Caco-2 (cell line): ENCODE measurements around the gene CPO. TPM values are rescaled to one million over a fixed set of nuclear protein-coding genes. Genes with fewer than 3 reads are reported as not detected.
A peak's percentile ranks its signal among the peaks of the same experiment; 100 is the strongest.
"Not testable (repeated sequence)": the region's sequence is repeated elsewhere in the genome, so short reads cannot be mapped to it uniquely, and the experiment has no call there.

Source experiments
- BruUV-seq: library from RNA; stranded (reverse); fragments of 400-500 nt; replicated peaks from 2 replicates; lab custom pipeline; 2021; lab: Mats Ljungman, UMichigan
- CTCF ChIA-PET: fragments of 300-600 bp; sonication (Branson Sonifier 250); formaldehyde crosslinking; loops from one replicate; lab custom pipeline; 2022; ENCODE audit warnings: antibody characterized with exemption; lab: Charles Lee
- POLR2A ChIA-PET: fragments of 300-600 bp; sonication (Branson Sonifier 250); formaldehyde crosslinking; loops from one replicate; lab custom pipeline; 2022; ENCODE audit warnings: antibody characterized with exemption; lab: Charles Lee
- DNase-seq, 2 experiments: peaks; one replicate each; pipeline versions ENCODE4 v3.0.0 to v3.0.0-alpha.2; 2020 to 2022
- H3K27me3 ChIP-seq: replicated peaks from 2 replicates; pipeline ENCODE4 v1.6.0; 2011; ENCODE audit warnings: low read length; ENCODE audit not compliant: control insufficient read depth, insufficient read depth
- H3K36me3 ChIP-seq: 2 replicates; pipeline ENCODE4 v1.5.1; 2011; ENCODE audit warnings: low read length; ENCODE audit not compliant: control insufficient read depth, insufficient read depth
- H3K4me1 ChIP-seq: fragments of 250-450 bp; sonication (Bioruptor Pico); 2 replicates; pipeline ENCODE4 v1.5.1; 2020; ENCODE audit warnings: mild to moderate bottlenecking
- H3K4me3 ChIP-seq: 2 replicates; pipeline ENCODE4 v1.5.1; 2011; ENCODE audit warnings: low read depth, mild to moderate bottlenecking, control low read depth, low read length
- H3K9me3 ChIP-seq: fragments of 250-450 bp; sonication (Bioruptor Pico); 2 replicates; pipeline ENCODE4 v1.5.1; 2020; ENCODE audit warnings: mild to moderate bottlenecking, moderate library complexity
- H3K27ac Mint-ChIP-seq: one replicate; pipeline ENCODE4 v1.8.0; 2022; ENCODE audit warnings: mixed read lengths; ENCODE audit not compliant: unreplicated experiment
- H3K27me3 Mint-ChIP-seq: one replicate; pipeline ENCODE4 v1.8.0; 2022; ENCODE audit warnings: mixed read lengths; ENCODE audit not compliant: insufficient read depth, unreplicated experiment
- H3K36me3 Mint-ChIP-seq: one replicate; pipeline ENCODE4 v1.8.0; 2022; ENCODE audit warnings: mild to moderate bottlenecking, mixed read lengths; ENCODE audit not compliant: insufficient read depth, unreplicated experiment
- H3K4me1 Mint-ChIP-seq: one replicate; pipeline ENCODE4 v1.8.0; 2022; ENCODE audit warnings: low read depth, mixed read lengths; ENCODE audit not compliant: unreplicated experiment
- H3K4me3 Mint-ChIP-seq: one replicate; pipeline ENCODE4 v1.8.0; 2022; ENCODE audit warnings: mild to moderate bottlenecking, moderate library complexity, mixed read lengths; ENCODE audit not compliant: unreplicated experiment
- H3K9me3 Mint-ChIP-seq: one replicate; pipeline ENCODE4 v1.8.0; 2022; ENCODE audit warnings: mixed read lengths; ENCODE audit not compliant: unreplicated experiment
- intact Hi-C: fragments of 100-400 bp; cut with micrococcal nuclease; formaldehyde crosslinking; loops from one replicate; pipeline ENCODE4 v1.10.0; 2022; ENCODE audit not compliant: unreplicated experiment
- total RNA-seq: library from RNA; stranded (reverse); gene quantifications from 2 replicates; pipeline ENCODE4 v1.2.3, GENCODE V29; 2022
- TF ChIP-seq, protein P1 (sequence below), 2 experiments: fragments of 200-600 bp in 1 of 2; IDR thresholded peaks; 1 replicate in 1 of 2; 2 replicates in 1 of 2; pipeline versions ENCODE4 v1.5.1 to v1.8.0; 2011 to 2022; ENCODE audit warnings: antibody characterized with exemption in 1 of 2, control low read depth in 1 of 2, inconsistent platforms in 1 of 2, low read depth in 1 of 2, low read length in 1 of 2, mild to moderate bottlenecking in 1 of 2, moderate library complexity in 1 of 2; ENCODE audit not compliant: insufficient read depth in 1 of 2, severe bottlenecking in 1 of 2, unreplicated experiment in 1 of 2

CPO gene
- total RNA-seq, 1 experiment from 2014 or later: not detected

- Mint-ChIP-seq H3K4me3 (no peak overlapping the region), H3K4me1 (no peaks in the 10 kb centered on the region), H3K9me3 (no peaks in the 10 kb centered on the region), H3K36me3 (no peaks in the 10 kb centered on the region), H3K27me3 (peaks cover 3% of the 10 kb centered on the region), H3K27ac (no peak overlapping the region)
- H3K4me1 ChIP-seq: no peaks in the 10 kb centered on the region
- ChIA-PET CTCF (no interaction called here), POLR2A (no interaction called here)
- DNase-seq: no peak
- no peaks in the 10 kb centered on the region for H3K9me3 ChIP-seq
- no TSS peak for BruUV-seq
- intact Hi-C loops: no loop called here
- no peaks in the 10 kb centered on the region for H3K36me3 ChIP-seq
- H3K4me3 ChIP-seq: no peak overlapping the region
- no peaks in the 10 kb centered on the region for H3K27me3 ChIP-seq
- TF ChIP-seq, protein P1, sequence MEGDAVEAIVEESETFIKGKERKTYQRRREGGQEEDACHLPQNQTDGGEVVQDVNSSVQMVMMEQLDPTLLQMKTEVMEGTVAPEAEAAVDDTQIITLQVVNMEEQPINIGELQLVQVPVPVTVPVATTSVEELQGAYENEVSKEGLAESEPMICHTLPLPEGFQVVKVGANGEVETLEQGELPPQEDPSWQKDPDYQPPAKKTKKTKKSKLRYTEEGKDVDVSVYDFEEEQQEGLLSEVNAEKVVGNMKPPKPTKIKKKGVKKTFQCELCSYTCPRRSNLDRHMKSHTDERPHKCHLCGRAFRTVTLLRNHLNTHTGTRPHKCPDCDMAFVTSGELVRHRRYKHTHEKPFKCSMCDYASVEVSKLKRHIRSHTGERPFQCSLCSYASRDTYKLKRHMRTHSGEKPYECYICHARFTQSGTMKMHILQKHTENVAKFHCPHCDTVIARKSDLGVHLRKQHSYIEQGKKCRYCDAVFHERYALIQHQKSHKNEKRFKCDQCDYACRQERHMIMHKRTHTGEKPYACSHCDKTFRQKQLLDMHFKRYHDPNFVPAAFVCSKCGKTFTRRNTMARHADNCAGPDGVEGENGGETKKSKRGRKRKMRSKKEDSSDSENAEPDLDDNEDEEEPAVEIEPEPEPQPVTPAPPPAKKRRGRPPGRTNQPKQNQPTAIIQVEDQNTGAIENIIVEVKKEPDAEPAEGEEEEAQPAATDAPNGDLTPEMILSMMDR (IDR thresholded peaks at IDR 0.05; ENCODE audit: insufficient read depth in 1 of 2, low read depth in 1 of 2, low read length in 1 of 2, severe bottlenecking in 1 of 2, unreplicated experiment in 1 of 2): no peak
These were observed 3.5 kb downstream of the CPO start for GRCh38 chr2:206942592-206943478.

DNA sequence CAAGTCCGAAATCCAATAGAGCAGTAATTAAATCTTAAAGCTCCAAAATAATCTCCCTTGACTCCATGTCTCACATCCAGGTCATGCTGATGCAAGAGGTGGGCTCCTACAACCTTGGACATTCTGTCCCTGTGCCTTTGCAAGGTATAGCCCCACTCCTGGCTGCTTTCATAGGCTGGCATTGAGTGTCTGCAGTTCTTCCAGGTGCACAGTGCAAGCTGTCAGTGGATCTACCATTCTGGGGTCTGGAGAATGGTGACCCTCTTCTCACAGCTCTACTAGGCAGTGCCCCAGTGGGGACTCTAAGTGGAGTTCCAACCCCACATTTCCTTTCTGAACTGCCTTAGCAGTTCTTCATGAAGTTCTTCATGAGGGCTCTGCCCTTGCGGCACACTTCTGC lies 14.1 kb downstream of the CPO start:
- Histone ChIP-seq H3K4me1 (peaks cover 18% of the 10 kb centered on the region), H3K9me3 (peaks cover 25% of the 10 kb centered on the region)
- H3K4me3 ChIP-seq, BruUV-seq, CTCF ChIA-PET, H3K4me3 Mint-ChIP-seq, DNase-seq, H3K36me3 ChIP-seq, POLR2A ChIA-PET, intact Hi-C loops, H3K27me3 Mint-ChIP-seq, H3K36me3 Mint-ChIP-seq, H3K27me3 ChIP-seq, H3K27ac Mint-ChIP-seq: not testable (repeated sequence)
- H3K4me1 Mint-ChIP-seq: peaks cover 15% of the 10 kb centered on the region
- H3K9me3 Mint-ChIP-seq: peaks cover 23% of the 10 kb centered on the region

DNA sequence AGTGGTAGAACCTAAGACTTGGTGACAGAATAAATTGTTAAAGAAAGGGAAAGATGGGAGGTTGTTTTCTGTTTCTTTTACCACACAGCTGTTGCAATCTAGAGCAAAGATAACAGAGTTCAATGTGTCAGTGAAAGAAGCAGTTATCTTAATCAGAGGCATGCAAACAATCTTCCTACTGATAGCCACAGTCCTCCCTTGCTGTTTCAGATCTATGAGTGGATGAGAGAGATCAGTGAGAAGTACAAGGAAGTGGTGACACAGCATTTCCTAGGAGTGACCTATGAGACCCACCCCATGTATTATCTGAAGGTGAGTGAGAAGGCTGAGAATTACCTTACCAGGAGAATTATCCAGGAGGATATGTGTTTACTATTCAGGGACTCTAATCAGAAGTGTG lies 15.9 kb downstream of the CPO start:
- DNase-seq: peak; percentile 63 to 65
- Mint-ChIP-seq H3K4me1 (peaks cover 15% of the 10 kb centered on the region), H3K27me3 (no peaks in the 10 kb centered on the region), H3K9me3 (peaks cover 23% of the 10 kb centered on the region), H3K27ac (peak overlapping the region; percentile 81), H3K36me3 (no peaks in the 10 kb centered on the region), H3K4me3 (no peak overlapping the region)
- H3K4me3 ChIP-seq: no peak overlapping the region
- BruUV-seq: no TSS peak
- H3K36me3 ChIP-seq: no peaks in the 10 kb centered on the region
- H3K27me3 ChIP-seq: no peaks in the 10 kb centered on the region
- peaks cover 18% of the 10 kb centered on the region for H3K4me1 ChIP-seq
- POLR2A ChIA-PET: no interaction called here
- peaks cover 25% of the 10 kb centered on the region for H3K9me3 ChIP-seq
- CTCF ChIA-PET: no interaction called here
- TF ChIP-seq, protein P1 (IDR thresholded peaks at IDR 0.05; ENCODE audit: insufficient read depth in 1 of 2, low read depth in 1 of 2, low read length in 1 of 2, severe bottlenecking in 1 of 2, unreplicated experiment in 1 of 2): no peak
- intact Hi-C loops: no loop called here
